GM18508 (cell line): Measurements from ENCODE around the gene ADCY4.
A peak's percentile ranks its signal among the peaks of the same experiment; 100 is the strongest.
"Not testable (repeated sequence)": the region's sequence is repeated elsewhere in the genome, so short reads cannot be mapped to it uniquely, and the experiment has no call there.

Source experiments
- ATAC-seq: cut with Tn5 transposase; IDR thresholded peaks from one replicate; pipeline ENCODE4 v1.9.1; 2021; ENCODE audit warnings: moderate number of reproducible peaks; ENCODE audit not compliant: insufficient read depth, unreplicated experiment

The ADCY4 gene

GRCh38 chr14:24340606-24341005 lies 5.7 kb upstream of the ADCY4 start:
- no peak for ATAC-seq

- no peak for ATAC-seq
Measured at GRCh38 chr14:24339284-24340151, 4.6 kb upstream of the ADCY4 start, which contains the start of gene RIPK3. Gene RIPK3, minus strand, starts transcription at chr14:24339991. Its CDS starts 165 bp downstream, at chr14:24339826.

- no peak for ATAC-seq
Measured at GRCh38 chr14:24338843-24339242, 4.0 kb upstream of the ADCY4 start.

DNA sequence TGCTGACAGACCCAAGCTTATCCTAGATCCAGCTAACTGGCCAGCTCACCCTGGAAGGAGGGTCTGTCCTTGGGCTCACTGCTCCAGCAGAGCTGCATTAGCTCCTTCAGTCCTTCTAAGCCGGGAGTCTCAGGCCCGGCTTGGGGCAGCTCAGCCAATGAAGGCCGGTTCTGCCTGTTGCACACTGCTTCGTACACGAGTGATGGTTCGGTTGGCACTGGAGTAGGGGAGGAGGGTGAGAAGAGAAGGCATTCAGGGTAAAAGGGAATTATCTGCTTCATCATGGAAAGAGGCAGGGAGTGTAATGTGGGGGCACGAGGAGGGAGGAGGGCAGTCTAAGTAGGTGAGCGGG lies 2.9 kb upstream of the ADCY4 start:
- ATAC-seq: no peak

- ATAC-seq: no peak
Measured at GRCh38 chr14:24337144-24337823, 2.4 kb upstream of the ADCY4 start.

DNA sequence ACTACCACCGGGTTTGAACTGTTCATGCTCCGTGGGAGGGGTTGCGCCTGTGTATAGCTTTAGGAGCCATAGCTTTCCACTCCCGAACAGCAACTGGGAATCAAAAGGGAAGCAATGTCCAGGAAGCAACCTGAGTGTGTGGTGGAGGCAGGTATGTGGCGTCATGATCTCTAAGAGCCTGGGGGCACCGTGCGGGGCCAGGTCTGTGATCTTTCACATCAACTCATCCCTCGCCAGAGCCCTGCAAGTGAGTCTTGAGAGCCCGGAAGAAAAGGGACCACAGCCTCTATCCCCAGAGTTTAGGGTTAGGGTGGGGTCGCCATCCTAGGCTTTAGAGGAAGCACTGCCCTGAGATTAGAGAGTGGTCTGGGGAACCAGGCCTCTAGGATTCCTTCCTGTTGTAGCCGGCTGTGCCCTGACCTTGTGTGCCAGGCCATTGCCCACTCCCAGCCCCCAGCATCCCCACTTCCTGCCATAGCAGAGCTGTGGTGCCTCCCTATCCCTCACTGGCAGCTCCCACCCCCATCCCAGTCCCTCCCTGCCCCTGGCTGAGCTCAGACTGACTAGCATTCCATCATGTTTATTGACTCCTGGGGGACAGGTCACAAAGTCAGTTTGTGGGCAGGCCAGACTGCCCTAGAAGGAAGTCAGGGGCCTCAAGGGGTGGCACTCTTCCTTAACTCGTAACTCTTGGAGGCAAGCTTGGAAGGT lies 745 bp upstream of the ADCY4 start:
- ATAC-seq: no peak

DNA sequence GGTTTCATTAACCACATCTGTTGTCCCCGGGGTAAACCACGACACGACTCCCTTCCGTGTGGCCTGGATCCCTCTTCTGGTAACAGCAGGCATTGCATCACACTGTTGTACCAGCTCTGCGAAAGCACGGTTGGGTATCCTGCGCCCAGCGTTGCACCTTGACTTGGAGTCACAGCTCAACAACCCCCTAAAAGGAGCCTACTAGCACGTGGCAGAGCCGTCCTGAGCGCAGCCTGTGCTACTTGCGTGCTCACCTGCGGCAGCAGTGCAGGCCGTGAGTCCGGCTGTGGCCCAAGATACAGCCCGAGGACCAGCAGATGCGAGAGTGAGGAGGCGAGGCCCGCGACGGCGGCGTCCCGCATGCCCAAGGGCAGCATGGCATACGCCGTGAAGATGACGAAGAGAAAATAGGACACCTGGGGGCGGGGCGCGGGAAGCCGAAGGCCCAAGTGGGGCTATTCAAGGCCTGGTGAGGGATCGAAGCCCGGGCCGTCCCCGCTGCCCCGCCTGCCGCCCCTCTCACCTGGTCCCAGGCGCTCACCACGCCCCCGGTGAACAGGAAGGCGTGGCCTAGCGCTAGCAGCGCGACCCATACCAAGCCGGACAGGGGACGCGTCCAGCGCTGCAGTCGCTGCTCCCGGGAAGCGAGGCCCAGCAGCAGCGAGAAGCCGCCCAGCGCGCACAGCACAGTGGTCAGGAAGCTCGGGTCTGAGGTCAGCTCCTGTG lies 2.4 kb downstream of the ADCY4 start:
- peak; percentile 51 for ATAC-seq

- ATAC-seq: no peak
Measured at GRCh38 chr14:24331731-24332267, 3.1 kb downstream of the ADCY4 start.

DNA sequence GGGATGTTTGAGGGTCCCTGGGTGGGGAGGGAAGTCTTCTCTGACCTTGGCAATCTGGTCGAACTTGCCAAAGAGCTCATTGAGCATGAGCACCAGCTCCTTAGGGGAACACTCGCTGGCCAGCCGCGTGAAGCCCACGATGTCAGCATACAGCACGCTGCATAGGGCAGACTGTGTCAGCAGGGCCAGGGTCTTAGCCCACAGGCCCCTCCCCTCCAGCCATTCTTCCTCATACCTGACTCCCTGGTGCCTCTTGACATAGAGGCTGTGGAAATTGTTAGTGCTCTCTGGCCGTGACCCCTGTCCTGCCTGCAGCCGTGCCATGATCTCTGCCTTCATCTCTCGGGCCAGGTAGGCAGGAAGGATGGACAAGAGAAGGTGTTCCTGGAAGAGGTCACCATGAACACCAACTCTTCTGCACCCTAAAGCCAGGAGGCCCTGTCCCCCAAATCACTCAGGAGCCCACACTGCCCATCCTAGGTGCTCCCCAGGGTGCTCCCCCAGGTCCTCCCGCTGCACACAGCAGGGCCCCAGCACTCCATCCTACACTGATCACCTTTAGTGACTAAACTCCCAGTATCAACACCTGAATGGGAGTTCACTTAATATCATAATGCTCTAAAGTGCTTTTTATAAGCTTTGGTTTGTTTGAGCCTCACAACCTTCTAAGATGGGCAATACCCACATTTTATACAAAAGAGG lies 3.7 kb downstream of the ADCY4 start:
- no peak for ATAC-seq

GRCh38 chr14:24329736-24330135 lies 5.1 kb downstream of the ADCY4 start:
- no peak for ATAC-seq

- ATAC-seq: no peak
Measured at GRCh38 chr14:24329073-24329663, 5.7 kb downstream of the ADCY4 start.

GRCh38 chr14:24327914-24328313 lies 7.0 kb downstream of the ADCY4 start:
- not testable (repeated sequence) for ATAC-seq

GRCh38 chr14:24327303-24327702 lies 7.6 kb downstream of the ADCY4 start:
- no peak for ATAC-seq

DNA sequence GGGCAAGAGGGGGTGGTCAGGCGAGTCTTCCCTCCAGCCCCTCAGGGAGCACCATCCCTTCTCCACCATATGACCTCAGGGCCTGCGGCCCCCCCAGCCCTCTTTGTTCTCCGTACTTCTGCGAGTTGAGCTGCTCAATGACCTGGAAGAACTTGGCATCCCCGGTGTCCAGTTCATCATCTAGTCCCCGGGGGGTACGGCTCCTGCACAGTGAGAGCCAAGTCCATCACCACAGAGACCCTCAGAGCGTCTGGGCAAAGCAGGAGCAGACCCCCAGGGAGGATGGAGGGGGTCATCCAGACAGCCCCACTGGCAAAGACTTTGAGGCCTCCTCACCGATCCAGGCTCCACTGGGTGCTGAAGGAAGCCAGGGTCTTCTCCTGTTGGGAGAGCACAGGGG lies 8.9 kb downstream of the ADCY4 start:
- ATAC-seq: no peak

DNA sequence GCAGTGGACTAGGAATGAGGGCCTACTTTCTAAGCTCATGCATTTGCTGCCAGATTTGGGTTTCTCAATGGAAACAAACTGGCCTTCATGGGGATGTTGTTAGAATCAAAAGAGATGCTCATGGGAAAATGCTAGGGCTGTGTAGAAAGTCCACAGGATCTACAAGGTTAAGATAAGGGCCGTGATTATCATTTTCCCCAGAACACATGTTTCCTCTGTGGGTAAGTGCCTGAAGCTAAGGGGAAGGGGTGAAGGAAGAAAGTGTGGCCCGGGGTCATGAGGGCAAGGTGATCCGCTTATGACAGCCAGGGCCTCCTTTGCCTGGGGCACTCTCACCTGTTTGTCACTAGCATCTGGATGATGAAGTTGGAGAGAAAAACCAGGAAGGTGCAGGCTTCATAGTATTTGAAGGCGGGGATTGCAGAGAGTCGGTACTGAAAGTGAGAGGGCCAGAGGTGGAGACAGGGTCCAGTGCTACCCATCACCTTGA lies 9.8 kb downstream of the ADCY4 start:
- no peak for ATAC-seq

DNA sequence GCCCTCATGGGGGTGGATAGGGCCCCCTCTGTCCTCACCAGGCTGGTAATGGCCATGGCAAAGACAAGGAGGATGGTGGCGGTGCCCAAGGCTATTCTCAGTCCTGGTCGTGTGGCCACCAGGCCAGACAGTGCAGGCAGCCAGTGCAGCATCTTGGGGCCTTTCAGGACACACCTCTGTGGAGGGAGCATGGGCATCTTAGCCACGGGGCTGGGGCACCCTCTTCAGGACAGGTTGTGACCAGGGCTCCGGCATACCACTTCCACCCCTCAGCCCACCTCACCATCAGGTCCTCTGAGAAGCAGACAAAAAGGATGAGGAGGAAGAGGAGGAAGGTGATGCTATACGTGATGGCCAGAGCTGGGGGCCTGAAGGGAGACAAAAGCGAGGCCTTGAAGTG lies 10.8 kb downstream of the ADCY4 start:
- ATAC-seq: no peak

GRCh38 chr14:24323341-24323740 lies 11.5 kb downstream of the ADCY4 start:
- no peak for ATAC-seq

GRCh38 chr14:24322672-24323071 lies 12.2 kb downstream of the ADCY4 start:
- no peak for ATAC-seq
